Measurements from ENCODE around the gene GBX2.

The GBX2 gene

GRCh38 chr2:236158969-236159777 is 9.0 kb downstream of the GBX2 start:
- TF ChIP-seq CTCF (IDR thresholded peaks at IDR 0.05; ENCODE audit: control extremely low read depth, extremely low read depth, low read depth, missing control alignments), result no peak
- ChIA-PET CTCF (interaction anchor here (0.9 kb wide), 1 partner anchor 380 kb away, joined by 3 read pairs; no protein-coding TSS in a partner anchor), POLR2A (no interaction called here)
- no peak for DNase-seq (ENCODE audit: extremely low spot score)

- DNase-seq (ENCODE audit: extremely low spot score), result no peak
- TF ChIP-seq CTCF (IDR thresholded peaks at IDR 0.05; ENCODE audit: control extremely low read depth, extremely low read depth, low read depth, missing control alignments), result no peak
- ChIA-PET CTCF (interaction anchor here (0.9 kb wide), 1 partner anchor 379 kb away, joined by 3 read pairs; no protein-coding TSS in a partner anchor), POLR2A (no interaction called here)
Measured at GRCh38 chr2:236157815-236158498, 10.2 kb downstream of the GBX2 start.

GRCh38 chr2:236157366-236157765 is 10.8 kb downstream of the GBX2 start:
- CTCF ChIA-PET, result interaction anchor here (2.2 kb wide), 1 partner anchor 24 kb away, joined by 7 read pairs; no protein-coding TSS in a partner anchor
- no peak for DNase-seq (ENCODE audit: extremely low spot score)
- TF ChIP-seq CTCF (IDR thresholded peaks at IDR 0.05; ENCODE audit: control extremely low read depth, extremely low read depth, low read depth, missing control alignments), result no peak
- POLR2A ChIA-PET, result no interaction called here

- DNase-seq (ENCODE audit: extremely low spot score), result no peak
- ChIA-PET CTCF (interaction anchor here (2.2 kb wide), 1 partner anchor 24 kb away, joined by 7 read pairs; no protein-coding TSS in a partner anchor), POLR2A (no interaction called here)
- no peak for TF ChIP-seq CTCF (IDR thresholded peaks at IDR 0.05; ENCODE audit: control extremely low read depth, extremely low read depth, low read depth, missing control alignments)
Measured at GRCh38 chr2:236156860-236157194, 11.4 kb downstream of the GBX2 start.

GRCh38 chr2:236156095-236156859 is 11.9 kb downstream of the GBX2 start:
- POLR2A ChIA-PET, result no interaction called here
- TF ChIP-seq CTCF (IDR thresholded peaks at IDR 0.05; ENCODE audit: control extremely low read depth, extremely low read depth, low read depth, missing control alignments), result no peak
- CTCF ChIA-PET, result interaction anchor here (2.2 kb wide), 1 partner anchor 25 kb away, joined by 7 read pairs; no protein-coding TSS in a partner anchor
- DNase-seq (ENCODE audit: extremely low spot score), result no peak

DNA sequence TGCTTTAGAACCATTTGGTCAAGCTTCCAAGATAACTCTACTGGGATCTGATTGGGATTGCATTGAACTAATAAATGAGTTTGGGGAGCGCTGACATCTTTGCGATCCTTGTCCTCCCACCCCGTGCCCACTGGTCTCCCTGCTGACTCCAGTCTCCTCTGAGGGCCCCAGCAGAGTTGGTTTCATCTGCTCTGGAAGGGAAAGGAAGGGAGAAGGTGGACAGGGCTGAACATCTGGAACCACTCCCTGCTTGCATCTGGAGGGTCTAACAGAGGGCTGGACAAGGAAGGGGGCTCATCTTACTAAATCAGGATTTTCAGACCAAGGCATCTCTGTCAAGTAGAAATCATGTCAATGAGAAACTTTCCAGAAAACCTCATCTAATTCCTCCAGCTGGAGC is 12.8 kb downstream of the GBX2 start:
- no peak for TF ChIP-seq CTCF (IDR thresholded peaks at IDR 0.05; ENCODE audit: control extremely low read depth, extremely low read depth, low read depth, missing control alignments)
- CTCF ChIA-PET, result interaction anchor here (2.2 kb wide), 1 partner anchor 26 kb away, joined by 7 read pairs; no protein-coding TSS in a partner anchor
- DNase-seq (ENCODE audit: extremely low spot score), result no peak
- POLR2A ChIA-PET, result no interaction called here
